ENCODE results near the gene RHEBL1.
A peak's percentile ranks its signal among the peaks of the same experiment; 100 is the strongest.

RHEBL1 gene

GRCh38 chr12:49055092-49055491 is 14.7 kb downstream of the RHEBL1 start:
- DNase-seq (ENCODE audit: low read depth in 2 of 3, low spot score in 2 of 3) = no peak

DNA sequence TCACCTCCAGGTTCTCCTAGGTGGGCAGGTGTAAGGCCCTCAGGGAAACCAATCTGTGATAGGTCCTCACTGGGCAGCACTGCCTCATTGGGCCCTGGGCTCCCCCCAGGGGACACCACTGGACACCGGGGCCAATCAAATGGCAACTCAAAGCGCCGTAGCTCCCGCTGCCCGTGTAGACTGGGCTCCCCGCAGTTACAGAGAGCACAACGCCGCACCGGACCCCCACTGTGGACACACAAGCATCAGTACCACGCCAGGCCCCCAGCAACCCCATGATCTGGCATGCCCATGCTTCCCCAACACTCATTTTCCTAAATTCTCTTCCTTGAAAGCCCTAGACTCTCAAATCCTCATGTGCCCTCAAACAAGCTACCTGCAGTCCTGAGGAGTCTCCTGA is 15.3 kb downstream of the RHEBL1 start:
- DNase-seq (ENCODE audit: low read depth in 2 of 3, low spot score in 2 of 3) = no peak

DNA sequence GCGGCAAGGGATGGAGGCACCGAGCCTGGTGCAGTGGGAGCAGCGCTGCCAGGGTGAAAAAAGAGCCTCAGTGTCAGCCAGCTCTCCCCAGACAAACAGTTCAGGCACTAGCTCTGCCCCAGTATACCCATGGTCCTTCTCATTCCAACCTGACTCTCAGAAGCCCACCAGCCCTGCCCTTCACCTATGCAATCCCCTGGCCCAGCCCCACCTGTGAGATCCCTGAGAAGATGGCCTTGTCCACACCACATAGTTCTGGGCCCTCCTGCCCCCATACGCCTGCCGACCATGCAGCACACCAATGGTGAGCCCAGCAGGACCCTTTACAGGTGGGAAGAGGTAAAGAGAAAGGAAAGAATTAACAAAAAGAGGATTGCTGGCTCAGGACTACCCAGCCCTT is 15.7 kb downstream of the RHEBL1 start:
- no peak for DNase-seq (ENCODE audit: low read depth in 2 of 3, low spot score in 2 of 3)

DNA sequence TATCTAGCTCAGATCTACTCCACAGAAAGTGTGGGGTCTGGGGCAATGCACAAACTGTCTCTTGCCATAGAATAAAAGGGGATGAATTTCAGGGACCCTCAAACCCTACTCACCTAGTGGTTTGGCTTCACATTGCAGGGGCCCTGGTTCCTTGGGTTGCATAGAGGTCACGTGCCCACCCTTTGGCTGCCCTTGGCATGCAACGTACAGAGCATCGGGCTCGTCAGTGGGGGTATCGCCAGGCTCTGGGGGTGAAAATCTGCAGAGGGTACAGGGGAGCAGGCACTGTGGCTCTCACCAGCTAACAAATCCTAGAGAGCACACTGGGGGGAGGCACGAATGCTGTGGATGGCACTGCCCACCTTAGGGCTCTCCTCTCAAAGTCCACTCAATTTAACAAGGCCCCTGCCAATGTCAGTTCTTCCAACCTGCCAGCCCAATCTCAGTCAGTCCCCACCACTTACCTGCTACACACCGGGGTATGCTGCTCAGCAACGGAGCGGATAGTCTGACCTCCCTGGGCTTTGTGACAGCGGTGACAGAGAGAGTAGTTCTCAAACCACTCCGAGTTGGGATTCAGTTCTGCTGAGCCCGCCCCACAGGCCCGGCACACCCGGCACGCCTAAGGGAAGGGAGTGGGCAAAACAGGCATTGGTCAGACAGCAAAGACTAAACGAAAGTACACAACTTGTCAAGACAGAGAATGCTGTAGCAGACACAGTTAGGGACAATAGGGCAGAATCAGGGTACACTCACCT is 17.1 kb downstream of the RHEBL1 start:
- DNase-seq (ENCODE audit: low read depth in 2 of 3, low spot score in 2 of 3) = no peak

GRCh38 chr12:49051777-49052438 is 17.9 kb downstream of the RHEBL1 start:
- no peak for DNase-seq (ENCODE audit: low read depth in 2 of 3, low spot score in 2 of 3)

- DNase-seq (ENCODE audit: low read depth in 2 of 3, low spot score in 2 of 3) = no peak
Observed at GRCh38 chr12:49051373-49051764, 18.4 kb downstream of the RHEBL1 start.

DNA sequence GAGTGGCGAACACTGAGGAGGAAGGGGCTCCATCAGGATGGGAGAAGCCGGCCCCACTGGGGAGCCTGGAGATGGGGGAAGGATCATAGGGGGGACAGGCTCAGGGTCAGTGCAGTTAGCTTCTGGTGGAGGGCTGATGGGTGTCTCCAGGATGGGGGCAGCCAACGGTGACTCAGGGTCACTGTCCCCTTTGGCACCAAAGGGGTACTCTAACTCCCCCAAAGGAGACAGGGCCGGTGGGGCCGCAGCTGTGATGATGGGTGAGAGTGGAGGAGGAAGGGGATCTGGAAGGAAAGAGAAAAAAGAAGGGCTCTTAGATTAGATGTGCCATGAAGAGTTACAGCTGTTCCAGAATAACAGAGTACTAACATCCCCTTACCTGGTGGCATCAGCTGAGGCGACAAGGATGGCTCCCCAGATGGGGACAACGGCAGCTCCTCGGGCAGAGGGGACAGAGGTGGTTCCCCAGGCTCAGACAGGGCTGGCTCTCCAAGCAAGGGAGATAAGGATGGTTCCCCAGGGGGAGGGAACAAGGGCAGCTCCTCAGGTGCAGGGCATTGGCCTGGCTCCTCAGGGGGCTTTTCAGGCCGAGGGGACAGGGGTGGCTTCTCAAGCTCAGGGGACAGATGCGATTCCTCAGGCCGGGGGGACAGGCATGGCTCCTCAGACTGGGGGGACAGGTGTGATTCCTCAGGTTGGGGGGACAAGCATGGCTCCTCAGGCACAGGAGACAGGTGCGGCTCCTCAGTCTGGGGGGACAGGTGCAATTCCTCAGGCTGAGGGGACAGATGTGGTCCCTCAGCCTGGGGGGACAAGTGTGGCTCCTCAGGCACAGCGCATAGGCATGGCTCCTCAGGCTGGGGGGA is 19.0 kb downstream of the RHEBL1 start:
- DNase-seq (ENCODE audit: low read depth in 2 of 3, low spot score in 2 of 3) = no peak

DNA sequence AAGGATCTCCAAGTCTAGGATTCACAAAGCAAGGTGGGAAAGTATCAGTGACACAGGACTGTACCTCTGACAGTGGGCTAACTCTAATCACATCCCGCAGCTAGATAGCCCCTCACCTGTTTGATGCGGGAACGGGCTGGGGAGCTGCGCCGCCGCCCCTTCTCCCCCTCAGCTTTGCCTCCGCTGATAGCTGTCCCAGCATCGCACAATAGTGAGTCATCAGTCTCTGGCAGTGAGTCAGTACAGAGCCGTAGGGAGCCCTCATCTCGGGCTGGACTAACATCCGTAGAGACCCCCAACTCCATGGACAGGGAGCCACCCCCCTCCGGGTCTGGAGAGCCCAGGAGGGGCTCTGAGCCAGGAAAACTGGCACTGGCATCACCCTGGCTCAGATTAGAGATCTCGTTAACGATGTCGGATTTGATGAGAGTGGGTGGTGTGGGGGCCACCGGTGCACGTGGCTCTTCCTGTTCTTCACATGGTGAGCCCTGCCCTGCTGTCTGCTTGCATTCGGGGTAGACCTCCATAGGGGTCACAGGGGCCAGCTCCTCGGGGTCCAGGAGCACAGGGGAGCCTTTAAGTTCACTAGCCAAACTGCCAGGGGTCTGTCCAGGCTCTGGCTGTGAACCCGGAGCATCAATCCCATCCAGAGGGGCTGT is 20.1 kb downstream of the RHEBL1 start:
- DNase-seq (ENCODE audit: low read depth in 2 of 3, low spot score in 2 of 3) = no peak

DNA sequence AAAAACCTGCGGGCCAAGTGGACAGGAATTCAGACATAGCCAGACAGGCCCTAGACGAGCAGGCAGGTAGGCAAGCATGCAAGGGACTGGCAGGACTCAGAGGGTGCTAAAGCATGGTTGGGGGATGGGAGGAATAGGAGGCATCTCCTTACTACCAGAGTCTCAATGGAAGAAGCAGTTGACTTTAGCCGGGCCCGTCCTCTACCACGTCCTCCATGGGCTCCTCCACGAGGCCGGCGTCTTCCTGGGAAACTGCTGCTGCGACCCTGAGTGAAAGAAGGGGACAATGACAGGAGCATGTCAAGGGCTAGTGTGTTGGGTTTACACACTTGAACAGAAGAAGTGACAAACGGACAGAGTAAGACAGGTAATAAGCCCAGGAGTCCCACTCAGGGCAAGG is 20.8 kb downstream of the RHEBL1 start:
- no peak for DNase-seq (ENCODE audit: low read depth in 2 of 3, low spot score in 2 of 3)

DNA sequence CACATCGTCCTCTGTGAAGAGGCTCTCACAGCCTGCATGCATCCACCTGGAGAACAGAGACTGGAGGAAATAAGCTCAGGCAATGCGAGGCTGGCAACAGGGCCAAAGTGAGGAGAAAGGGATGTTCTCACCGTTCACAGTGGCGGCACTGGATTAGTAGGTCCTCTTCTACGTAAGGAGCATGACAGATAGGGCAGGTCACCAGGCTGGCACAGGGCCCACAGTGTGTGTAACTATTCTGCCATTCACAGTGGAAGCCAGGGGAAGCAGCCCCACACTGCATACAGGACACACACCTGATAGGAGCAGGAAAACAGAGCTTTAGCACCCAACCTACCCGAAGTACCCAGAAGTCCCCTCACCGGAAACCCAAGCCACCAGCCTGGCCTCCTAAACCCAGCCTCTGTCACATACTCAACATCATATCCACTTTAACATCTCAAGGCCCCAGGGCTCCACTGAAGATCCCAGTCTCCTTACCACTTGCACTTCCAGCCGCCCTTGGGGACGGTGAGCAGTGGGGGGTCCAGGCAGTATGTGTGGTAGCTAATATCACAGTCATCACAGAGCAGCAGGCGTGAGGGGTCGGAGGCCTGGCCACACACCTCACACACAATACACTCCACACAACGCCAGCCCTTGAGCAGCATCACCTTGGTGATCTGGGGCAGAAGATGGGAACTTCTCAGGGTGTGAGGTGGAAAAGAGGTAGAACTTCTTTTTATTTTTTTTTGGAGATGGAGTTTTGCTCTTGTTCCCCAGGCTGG is 23.5 kb downstream of the RHEBL1 start:
- DNase-seq (ENCODE audit: low read depth in 2 of 3, low spot score in 2 of 3) = no peak

DNA sequence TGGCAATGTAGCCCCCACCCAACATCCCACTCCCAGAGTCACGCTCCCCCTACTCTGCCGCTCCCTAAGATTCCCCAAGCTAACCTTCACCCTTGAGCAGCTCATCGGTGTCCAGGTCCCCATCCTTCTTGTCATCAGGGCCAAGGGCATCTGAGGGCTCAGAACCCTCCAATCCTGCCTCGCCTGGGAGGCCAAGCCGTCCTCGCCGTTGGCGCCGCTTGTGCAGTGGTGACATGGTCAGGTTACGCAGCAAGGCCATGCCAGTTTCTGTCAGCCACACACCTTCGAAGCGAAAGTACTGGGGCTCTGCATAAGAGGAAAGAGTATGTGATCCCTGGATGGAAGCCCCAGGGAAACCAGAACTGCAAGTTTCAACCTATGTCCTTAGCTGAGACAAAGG is 25.1 kb downstream of the RHEBL1 start:
- no peak for DNase-seq (ENCODE audit: low read depth in 2 of 3, low spot score in 2 of 3)

- peak; percentile 41 to 75 (median 73) for DNase-seq (ENCODE audit: low read depth in 2 of 3, low spot score in 2 of 3)
Observed at GRCh38 chr12:49043856-49044258, 25.9 kb downstream of the RHEBL1 start.

DNA sequence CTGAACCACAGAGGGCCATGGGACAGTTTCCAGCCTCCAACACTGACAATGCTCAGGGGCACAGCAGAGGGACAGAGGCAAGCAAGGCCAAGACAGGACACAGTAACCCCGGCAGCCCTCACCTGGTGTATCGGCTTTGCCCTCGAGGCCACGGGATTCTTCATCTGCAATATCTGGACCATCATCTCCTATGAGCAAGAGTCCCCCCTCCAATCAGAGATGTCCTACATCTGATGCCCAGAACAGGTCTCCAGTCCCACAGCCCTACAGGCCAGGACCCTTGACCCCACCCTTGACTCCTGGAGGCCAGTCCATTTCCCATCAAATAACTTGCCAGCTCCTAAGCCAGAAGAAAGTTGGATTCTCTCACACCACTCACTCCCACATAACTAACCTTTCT is 26.5 kb downstream of the RHEBL1 start:
- DNase-seq (ENCODE audit: low read depth in 2 of 3, low spot score in 2 of 3) = no peak

GRCh38 chr12:49041881-49042484 is 27.8 kb downstream of the RHEBL1 start:
- DNase-seq (ENCODE audit: low read depth in 2 of 3, low spot score in 2 of 3) = no peak

GRCh38 chr12:49041036-49041880 is 28.5 kb downstream of the RHEBL1 start:
- no peak for DNase-seq (ENCODE audit: low read depth in 2 of 3, low spot score in 2 of 3)

GRCh38 chr12:49040364-49040855 is 29.4 kb downstream of the RHEBL1 start:
- no peak for DNase-seq (ENCODE audit: low read depth in 2 of 3, low spot score in 2 of 3)

- no peak for DNase-seq (ENCODE audit: low read depth in 2 of 3, low spot score in 2 of 3)
Observed at GRCh38 chr12:49039421-49040363, 30.1 kb downstream of the RHEBL1 start.
